ENCODE measurements around the gene COL8A1.

Gene COL8A1

GRCh38 chr3:99640214-99640851 is 1.9 kb downstream of the COL8A1 start:
- DNase-seq: no peak

- DNase-seq: no peak
These were observed 3.1 kb downstream of the COL8A1 start for GRCh38 chr3:99641480-99641879.

GRCh38 chr3:99641982-99642381 is 3.6 kb downstream of the COL8A1 start:
- no peak for DNase-seq

GRCh38 chr3:99644017-99644416 is 5.6 kb downstream of the COL8A1 start:
- DNase-seq: no peak

GRCh38 chr3:99644746-99645145 is 6.4 kb downstream of the COL8A1 start:
- no peak for DNase-seq

- no peak for DNase-seq
These were observed 7.1 kb downstream of the COL8A1 start for GRCh38 chr3:99645277-99646106.

- no peak for DNase-seq
These were observed 7.7 kb downstream of the COL8A1 start for GRCh38 chr3:99646107-99646435.

- DNase-seq: no peak
These were observed 8.7 kb downstream of the COL8A1 start for GRCh38 chr3:99647081-99647480.

GRCh38 chr3:99648101-99648500 is 9.7 kb downstream of the COL8A1 start:
- DNase-seq: no peak

- DNase-seq: no peak
These were observed 10.1 kb downstream of the COL8A1 start for GRCh38 chr3:99648516-99648915.

GRCh38 chr3:99651531-99651930 is 13.1 kb downstream of the COL8A1 start:
- DNase-seq: no peak

- DNase-seq: no peak
These were observed 18.2 kb downstream of the COL8A1 start for GRCh38 chr3:99656624-99657023.

GRCh38 chr3:99658274-99658673 is 19.9 kb downstream of the COL8A1 start:
- DNase-seq: no peak

- no peak for DNase-seq
These were observed 20.6 kb downstream of the COL8A1 start for GRCh38 chr3:99659032-99659431.

GRCh38 chr3:99659951-99660350 is 21.6 kb downstream of the COL8A1 start:
- DNase-seq: no peak

- no peak for DNase-seq
These were observed 24.6 kb downstream of the COL8A1 start for GRCh38 chr3:99662838-99663570.

GRCh38 chr3:99663977-99664376 is 25.6 kb downstream of the COL8A1 start:
- no peak for DNase-seq

GRCh38 chr3:99665017-99665416 is 26.6 kb downstream of the COL8A1 start:
- no peak for DNase-seq

- no peak for DNase-seq
These were observed 27.8 kb downstream of the COL8A1 start for GRCh38 chr3:99666201-99666600.

GRCh38 chr3:99668044-99668443 is 29.6 kb downstream of the COL8A1 start:
- DNase-seq: no peak

GRCh38 chr3:99669879-99670555 is 31.6 kb downstream of the COL8A1 start:
- DNase-seq: no peak

- no peak for DNase-seq
These were observed 32.2 kb downstream of the COL8A1 start for GRCh38 chr3:99670556-99670950.

GRCh38 chr3:99674086-99674789 is 35.8 kb downstream of the COL8A1 start:
- no peak for DNase-seq
